HG03442 (cell line): ENCODE data around the gene OR56A1.
"Not testable (repeated sequence)": the region's sequence is repeated elsewhere in the genome, so short reads cannot be mapped to it uniquely, and the experiment has no call there.

Experiments used
- ATAC-seq: cut with Tn5 transposase; IDR thresholded peaks from one replicate; pipeline ENCODE4 v1.9.1; 2021; ENCODE audit warnings: mild to moderate bottlenecking, moderate library complexity; ENCODE audit not compliant: unreplicated experiment

OR56A1 gene, protein sequence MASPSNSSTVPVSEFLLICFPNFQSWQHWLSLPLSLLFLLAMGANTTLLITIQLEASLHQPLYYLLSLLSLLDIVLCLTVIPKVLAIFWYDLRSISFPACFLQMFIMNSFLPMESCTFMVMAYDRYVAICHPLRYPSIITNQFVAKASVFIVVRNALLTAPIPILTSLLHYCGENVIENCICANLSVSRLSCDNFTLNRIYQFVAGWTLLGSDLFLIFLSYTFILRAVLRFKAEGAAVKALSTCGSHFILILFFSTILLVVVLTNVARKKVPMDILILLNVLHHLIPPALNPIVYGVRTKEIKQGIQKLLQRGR

DNA sequence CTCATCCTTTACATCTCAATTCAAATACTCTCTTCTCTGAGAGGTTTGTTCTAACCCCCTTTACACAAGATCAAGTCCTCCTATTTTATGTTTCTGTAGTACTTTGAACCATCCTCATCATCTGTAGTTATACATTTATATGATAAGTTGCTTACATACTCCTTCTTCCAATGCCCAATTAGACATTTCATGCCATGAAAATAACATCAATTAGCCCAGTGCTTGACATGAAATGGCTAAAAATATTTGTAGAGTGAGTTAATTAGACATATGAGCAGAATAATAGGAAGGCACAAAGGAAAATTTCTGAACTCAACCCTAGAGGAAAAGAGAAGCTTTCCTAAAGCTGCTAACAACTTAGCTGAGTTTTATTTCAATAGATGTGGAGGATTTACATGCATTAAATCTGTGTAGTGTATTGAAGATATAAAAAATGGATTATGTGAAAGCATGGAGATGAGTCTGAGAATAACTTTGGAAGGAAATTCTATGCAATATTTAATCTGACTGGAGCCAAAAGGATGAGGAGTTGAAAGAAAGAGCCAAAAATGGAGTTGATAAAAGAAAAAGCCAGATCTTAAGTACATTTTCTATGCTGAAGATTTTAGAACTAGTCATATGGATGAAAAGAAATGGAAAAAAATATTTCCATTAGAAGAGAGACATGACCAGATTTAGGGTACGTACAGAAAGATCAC, at the start of gene OR56A1:
OR56A1 (minus strand) TSS at position 51 of the 698 bp plus-strand sequence. CDS start 3,066 bp downstream, outside the sequence.
- ATAC-seq, result no peak

DNA sequence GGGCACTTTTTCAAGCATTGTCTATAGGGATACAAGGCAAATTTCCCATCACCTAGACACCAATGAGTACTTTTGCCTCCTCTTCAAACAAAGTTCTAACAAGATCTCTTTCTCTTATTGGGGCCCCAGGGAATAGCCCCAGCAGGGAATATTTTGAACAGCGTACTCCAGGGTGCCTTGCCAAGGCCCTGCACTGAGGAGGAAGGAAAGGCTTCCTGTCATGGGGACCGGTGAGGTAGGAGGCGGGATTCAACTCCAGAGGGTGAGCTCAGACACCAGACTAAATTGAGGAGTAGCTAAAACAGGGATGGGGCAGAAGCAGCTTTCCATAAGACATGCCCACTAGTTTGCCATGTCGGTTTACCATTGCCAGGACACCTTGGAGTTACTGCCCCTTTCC, 48.9 kb upstream of the OR56A1 start:
- ATAC-seq, result no peak

DNA sequence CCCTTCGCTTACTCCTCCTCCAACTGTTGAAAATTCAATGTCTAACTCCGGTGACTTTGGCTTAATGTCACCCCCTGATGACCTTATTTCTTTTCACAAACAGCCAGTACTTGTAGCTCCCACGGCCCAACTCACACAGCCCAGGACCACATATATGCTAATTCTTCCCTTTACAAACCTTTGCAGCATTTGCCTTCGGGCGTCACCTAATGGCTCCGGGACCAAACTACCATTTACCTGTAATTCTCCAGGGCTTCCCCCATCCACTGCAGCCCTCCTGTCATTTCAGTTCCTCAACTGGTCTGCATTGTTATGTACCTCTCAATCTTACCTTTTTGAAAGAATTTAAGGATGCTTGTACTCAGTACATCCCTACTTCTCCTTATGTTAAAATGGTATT, 47.2 kb upstream of the OR56A1 start:
- no peak for ATAC-seq

DNA sequence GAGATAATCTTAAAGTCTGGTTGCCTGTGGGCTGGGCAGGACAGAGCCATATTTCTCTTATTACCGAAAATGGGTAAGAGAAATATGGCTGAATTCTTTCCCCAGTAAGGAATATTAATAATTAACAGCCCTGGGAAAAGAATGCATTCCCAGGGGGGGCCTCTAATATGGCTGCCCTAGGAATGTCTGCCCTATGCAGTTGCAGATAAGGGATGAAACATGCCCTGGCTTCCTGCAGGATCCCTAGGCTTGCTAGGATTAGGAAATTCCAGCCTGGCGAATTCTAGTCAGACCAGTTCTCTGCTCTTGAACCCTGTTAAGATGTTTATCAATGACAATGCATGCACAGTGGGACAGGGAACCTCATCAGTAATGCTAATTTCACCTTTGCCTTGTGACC, 45.9 kb upstream of the OR56A1 start:
- ATAC-seq, result not testable (repeated sequence)

DNA sequence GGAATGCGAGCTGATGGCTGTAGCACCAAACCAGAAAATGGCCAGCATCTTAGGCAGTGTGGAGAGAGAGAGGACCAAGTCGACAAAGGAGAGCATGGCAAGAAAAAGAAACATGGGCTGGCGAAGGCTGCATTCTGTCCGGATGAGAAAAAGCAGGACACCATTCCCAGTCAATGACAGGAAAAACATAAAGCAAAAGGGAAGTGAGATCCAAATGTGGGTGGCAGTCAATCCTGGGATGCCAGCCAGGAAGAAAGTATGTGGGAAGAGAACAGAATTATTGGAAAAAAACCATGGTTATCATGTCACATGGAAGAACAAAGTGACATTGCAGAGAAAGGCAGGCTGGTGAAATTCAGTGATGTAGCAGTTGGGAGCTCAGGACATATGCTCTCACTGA, 36.9 kb upstream of the OR56A1 start:
- ATAC-seq, result no peak

DNA sequence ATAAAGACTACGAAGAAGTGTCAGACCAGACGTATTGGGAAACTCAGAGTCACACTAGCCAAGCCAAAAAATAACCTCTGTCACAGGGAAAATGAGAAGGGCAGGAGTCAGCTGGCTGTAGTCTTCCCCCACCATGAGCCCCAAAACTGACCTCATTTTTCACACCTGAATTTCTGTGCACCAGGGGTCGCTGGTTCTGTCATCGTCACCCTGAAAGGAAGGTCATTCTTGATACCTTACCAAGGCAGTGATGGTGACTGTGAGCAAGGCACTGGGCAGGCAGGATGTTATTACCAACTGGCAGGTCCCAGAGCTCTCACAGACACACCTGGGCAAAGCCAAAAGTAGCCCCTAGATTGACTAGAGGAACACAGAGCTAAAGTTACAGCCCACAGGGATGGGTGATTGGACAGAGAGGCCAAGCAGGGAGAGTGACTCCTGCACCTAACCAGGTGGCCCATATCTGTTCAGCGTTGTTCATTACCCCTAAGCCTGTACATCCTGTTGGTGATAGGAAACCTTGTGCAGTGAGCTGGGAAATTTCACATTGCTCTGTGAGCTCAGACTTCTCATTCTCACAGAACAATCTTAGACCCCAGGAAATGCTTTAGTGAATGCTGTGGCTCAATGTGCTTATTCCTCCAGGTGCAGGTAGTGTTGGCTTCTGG, 32.3 kb upstream of the OR56A1 start:
- ATAC-seq, result no peak

DNA sequence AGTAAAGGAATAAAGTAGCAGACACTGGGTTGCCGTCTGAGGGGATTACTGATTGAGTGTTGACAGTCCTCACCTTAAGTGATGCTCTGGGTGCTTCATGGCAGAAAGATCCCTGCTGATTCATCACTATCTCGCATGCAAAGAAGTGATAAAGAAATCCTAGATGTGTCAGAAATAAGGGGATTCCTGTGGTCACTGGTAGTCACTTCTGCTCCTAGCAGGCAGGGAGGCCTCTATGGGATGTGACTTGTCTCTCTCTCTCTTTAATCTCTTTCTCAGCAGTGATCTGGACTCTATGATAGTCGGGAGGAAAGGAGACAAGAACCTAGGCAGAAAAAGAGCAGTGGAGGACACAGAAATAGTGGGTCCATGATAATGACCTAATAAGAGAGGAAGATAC, 30.9 kb upstream of the OR56A1 start:
- ATAC-seq, result no peak

DNA sequence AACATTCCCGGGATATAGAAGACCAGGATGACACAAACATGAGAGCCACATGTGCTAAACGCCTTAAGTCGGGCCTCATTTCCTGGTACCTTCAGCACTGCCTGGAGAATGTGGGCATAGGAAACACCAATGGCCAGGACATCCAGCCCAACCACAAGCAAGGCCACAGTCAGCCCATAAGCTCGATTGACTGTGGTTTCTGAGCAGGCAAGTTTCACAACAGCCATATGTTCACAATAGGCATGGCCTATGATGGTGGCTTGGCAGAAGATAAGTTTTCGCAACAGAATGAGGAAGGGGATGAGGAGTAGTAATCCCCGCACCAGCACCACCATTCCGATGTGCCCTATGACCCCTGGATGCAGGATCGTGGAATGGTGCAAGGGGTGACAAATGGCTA, 26.9 kb upstream of the OR56A1 start:
- ATAC-seq, result no peak

DNA sequence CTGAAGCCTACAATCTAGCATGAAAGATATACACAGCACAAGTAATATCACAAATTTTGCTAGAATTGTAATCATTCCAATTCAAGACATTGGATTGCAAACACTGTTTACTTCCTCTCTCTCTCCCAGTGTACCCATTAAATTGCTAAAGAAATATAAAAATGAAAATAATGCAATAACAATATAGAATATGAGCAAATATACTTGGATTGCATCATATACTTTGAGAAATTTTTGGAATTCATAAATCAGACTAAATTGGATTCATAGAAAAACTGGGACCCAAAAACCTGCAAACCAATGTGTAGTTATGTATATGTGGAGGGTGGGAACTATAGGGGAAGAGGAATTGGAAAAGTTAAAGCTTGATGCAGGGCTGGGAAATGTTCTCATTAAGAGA, 25.0 kb upstream of the OR56A1 start:
- no peak for ATAC-seq

DNA sequence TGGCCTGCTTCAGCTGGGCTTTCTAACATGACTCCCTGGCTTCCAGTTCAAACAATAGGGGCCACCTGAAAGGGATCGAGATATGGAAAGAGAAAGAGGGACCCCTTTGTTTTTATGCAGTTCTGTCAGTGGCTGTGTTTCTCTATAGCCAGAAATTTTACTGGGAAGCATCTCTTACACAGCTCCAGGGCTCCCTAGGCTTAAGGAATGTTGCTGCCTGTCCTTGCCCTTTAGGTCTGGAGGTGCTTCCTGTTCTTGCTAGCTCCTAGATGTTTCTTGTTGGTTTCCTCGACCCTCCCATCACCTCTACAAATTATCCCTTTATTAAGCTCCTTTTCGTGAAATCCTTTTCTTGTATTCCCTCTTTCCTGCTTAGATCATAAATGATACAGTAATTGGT, 21.8 kb upstream of the OR56A1 start:
- ATAC-seq, result no peak

DNA sequence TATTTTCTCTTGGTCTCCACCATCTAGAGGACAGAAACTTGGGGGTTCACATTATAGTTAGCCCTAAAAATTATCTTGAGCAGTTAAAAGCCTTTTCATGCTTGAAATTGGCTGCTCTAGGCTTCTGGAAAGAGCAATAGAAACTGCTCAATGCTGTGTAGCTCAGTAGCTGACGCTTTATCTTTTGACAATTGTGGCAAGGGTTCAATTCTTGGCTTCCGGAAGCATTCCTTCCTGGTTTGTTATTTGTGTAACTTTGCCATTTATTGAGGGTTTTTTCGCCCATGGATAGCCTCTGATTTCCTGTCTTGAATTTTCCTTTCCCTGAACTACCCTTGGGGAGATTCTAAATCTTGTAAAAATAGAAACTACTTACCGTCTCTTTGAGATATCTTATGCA, 10.3 kb upstream of the OR56A1 start:
- no peak for ATAC-seq

DNA sequence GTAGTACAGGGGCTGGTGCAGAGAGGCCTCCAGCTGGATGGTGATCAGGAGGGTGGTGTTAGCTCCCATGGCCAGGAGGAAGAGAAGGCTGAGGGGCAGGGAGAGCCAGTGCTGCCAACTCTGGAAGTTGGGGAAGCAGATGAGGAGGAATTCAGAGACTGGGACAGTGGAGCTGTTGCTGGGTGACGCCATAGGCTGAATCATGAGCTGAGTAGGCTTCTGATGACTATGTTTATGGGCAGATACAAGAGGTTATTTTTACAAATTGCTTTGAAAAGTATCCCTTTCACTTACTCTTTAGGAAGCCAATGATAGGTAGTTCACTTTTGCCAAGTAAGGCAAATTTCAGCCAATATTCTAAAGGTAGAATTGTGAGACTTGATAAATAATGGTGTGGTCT, 3.1 kb downstream of the OR56A1 start:
- ATAC-seq, result no peak

DNA sequence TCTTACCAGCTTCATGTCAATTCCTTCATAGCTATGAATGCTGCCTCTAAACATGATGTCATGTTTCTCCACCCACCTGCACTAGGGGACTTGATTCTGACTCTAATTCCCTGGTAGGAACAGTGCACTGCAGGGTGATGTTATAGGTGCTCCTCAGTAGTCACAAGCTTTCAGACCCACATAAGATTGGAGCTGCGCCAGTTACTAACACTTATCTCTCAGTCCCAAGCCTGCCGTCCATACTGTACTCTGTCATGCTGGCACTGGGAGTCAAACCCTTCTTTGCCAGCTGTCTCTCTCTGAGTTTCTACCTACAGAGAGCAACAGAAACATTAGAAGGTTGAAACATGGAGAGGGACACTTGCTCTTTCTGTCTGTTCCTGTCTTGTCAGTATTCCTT, 5.5 kb downstream of the OR56A1 start:
- ATAC-seq, result no peak

DNA sequence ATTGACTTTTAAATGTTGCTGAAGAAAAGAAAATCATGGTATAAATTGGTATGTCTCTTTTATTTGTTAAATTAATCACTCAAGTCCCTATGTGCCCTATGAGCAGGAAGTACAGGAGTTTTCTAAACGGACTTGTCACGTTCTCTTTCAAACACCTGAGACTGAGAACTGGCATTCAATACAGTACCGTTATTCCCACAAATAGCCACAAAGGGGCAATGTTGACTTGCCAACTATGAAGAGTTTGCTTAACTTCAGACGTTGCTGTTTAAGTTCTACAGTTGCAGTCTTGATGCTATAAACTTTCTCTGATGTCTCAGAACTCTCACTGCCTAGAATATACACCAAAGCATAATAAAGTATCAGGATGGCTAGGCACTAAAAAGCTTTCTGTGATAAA, 7.6 kb downstream of the OR56A1 start:
- peak; percentile 66 for ATAC-seq

DNA sequence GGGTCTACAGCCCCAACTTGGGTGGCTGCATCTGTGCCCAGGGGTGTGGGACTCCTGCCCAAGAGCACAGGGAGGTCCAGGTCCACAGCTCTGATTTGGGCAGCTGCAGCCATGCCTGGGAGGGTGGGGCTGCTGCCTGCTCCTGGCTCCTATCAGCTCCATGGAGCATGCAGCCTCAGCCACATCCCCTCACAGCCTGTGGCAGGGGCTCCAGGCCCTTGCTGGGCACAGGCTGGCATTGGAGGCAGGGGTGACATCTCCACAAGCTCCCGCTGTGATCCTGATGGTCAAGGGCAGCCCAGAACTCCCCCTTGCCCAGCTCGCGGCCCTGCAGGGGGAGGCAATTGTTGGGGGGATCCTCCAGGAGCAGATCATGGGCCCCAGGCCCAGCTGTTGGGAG, 17.5 kb downstream of the OR56A1 start:
- ATAC-seq, result no peak

DNA sequence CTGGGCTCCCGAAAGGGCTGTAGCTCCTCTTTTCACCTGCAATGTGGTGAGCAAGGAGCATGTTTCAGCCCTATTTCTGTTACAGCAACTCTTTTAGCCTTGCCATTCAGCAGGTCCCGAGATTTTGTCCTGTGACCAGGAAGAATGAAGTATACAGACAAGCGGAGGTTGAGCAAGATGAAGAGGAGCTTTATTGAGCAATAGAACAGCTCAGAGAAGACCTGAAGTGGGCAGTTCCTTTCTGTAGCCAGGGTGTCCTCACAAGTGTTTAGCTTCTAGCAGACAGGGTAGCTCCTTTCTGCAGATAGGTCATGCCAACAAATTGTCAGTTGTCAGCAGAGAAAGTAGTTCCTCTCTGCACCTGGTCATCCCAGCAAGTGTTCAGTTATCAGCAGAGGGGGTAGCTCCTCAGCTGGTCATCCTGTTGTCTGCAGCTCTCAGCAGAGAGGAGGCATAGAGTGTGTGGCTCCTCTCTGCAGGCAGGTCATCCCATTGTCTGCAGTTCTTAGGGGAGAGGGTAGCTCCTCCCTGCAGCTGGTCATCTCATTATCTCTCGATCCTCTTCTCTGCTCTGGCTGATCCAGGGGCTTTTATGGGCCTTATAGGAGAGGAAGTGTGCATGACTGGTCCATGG, 18.4 kb downstream of the OR56A1 start:
- no peak for ATAC-seq

DNA sequence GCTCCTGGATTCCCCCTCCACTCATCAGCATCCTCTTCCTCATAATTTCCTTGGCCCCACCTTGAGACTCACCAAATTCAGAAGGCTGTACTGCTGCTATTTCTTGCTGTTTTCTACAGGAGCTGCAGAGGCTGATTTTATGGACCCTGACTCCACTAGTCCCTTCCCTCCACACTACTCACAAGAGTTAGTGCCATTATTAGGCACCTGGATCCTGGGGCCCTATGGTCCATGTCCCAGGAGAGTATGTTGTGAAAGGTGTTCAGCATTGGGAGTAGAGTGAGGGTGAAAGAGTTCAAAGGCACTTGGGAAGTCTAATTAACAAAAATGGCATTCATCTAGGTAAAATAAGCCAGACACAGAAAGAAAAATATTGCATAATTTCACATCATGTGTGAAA, 23.7 kb downstream of the OR56A1 start, which contains the start of gene OR56A4:
OR56A4 (minus strand) TSS at position 101 of the 400 bp plus-strand sequence. CDS start 3,954 bp downstream, outside the sequence.
- no peak for ATAC-seq

DNA sequence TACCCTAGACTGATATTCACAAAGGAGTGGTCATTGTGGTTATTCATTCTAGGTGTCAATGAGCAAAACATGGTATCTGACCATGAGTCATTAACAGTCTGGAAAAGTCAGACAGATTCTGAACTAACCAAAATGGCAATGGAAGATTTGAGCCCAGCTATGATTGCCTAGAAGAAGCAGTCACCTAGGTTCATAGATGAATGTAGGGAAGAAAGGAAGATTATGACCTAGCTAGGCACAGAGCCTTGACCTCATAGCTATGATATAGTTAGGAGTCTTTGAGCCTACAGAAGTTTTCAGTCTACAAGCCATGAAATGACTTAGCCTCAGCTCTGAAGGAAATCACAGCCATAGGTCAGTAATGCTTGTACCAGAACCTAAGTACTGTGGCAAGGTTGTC, 24.2 kb downstream of the OR56A1 start:
- no peak for ATAC-seq

DNA sequence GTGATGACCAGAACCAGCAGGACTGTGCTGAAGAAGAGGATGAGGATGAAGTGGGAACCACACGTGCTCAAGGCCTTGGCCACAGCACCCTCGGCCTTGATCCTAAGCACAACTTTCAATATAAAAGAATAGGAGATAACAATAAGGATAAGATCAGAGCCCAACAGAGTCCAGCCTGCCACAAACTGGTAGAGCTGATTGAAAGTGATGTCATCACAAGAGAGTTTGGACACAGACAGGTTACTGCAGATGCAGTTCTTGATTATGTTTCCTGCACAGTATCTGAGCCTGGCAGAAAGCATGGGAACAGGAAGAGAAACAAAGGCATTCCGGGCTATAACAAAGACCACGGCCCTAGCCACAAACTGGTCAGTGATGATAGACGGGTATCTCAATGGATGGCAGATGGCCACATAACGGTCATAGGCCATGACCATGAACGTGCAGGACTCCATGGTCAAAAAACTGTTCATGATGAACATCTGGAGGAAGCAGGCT, 28.3 kb downstream of the OR56A1 start:
- no peak for ATAC-seq

DNA sequence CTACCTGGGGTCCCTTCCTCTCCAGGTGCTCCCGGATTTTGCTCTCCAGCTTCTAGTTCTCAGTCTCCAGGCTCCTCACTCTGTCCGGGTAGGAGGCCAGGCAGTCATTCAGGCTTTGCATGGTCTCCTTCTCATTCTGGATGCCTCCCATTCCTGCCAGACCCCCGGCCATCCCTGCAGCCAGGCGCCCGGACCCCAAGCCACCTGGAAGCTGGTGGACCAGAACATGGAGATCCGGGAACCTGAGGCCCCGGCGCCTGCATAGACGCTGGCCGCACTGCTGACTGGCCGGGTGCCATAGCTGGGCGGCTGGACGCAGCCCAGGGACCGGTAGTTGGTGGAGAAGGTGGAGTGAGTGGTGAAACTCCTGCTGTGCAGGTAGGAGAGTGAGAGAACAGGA, 35.8 kb downstream of the OR56A1 start:
- no peak for ATAC-seq

DNA sequence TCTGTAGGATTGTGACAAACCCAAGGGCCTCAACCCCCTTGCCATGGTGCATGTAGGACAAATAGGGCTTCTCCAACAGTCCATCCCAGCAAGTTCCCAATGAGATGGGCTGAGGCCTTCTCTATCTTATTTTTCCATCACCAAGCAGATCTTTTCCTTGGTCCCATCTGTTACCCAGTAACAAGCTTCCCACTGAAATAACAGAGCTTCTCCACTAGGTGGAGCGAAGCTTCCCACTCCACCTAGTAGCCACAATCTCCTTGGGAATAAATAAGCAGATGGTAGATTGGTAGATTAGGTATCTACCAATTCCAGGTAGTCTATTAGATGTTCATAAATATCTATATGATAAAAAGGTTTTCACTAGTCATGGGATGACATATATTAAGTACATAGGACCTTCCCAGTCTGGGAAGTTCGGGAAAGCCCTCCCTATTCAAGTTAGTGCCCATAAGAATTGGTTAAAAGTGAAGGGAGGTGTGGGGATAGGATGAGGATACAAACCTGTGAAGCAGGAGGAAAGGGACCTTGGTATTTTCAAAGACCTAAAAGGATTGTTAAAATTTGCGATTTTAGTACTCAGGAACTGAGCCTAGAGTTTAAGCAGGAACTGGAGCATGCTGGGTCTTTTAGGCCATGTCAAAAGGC, 37.8 kb downstream of the OR56A1 start:
- ATAC-seq, result no peak
